ENCODE results near the gene ADGRF4.
"Not testable (repeated sequence)": the region's sequence is repeated elsewhere in the genome, so short reads cannot be mapped to it uniquely, and the experiment has no call there.

ADGRF4 gene

DNA sequence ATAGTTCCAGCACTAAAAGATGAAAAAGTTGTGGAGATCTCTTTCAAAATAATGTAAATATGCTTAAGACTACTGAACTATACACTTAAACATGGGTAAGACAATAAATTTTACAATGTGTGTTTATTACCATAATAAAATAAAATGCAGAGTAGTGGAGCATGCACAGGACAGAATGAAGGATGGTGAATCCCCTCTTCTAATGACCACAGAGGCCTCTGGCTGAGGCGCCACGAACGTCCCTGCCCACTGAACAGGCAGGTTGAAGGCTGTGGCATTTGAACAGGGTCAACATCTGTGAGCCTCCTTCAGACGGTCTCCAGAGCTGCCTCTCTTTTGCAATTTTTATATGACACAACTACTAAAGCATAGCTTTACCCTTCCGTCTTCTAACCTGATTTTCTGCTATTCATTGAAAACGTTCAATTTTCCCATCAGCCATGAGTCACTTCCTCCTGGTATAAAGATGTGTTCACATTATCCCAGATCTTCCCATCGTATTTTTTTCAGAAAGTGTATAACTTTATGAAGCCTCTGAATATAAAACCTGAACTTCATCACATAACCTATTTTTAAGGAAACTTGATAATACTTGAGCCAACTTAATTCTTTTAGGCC, 37.8 kb downstream of the ADGRF4 start:
- no peak for DNase-seq (ENCODE audit: low spot score)

DNA sequence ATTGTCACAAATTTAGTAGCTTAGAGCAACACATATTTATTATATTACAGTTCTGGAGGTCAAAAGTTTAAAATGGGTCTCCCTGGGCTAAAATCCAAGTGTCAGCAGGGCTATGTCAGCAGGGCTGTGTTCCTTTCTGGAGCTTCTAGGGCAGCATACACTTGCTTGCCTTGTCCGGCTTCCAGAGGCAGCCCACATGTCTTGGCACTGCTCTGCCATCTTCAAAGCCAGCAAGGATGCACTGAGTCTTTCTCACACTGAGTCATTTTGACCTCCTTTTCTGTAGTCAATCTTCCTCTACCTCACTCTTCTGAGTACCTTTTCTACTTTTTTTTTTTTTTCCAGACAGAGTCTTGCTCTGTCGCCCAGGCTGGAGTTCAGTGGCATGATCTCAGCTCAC, 39.0 kb downstream of the ADGRF4 start:
- no peak for DNase-seq (ENCODE audit: low spot score)

DNA sequence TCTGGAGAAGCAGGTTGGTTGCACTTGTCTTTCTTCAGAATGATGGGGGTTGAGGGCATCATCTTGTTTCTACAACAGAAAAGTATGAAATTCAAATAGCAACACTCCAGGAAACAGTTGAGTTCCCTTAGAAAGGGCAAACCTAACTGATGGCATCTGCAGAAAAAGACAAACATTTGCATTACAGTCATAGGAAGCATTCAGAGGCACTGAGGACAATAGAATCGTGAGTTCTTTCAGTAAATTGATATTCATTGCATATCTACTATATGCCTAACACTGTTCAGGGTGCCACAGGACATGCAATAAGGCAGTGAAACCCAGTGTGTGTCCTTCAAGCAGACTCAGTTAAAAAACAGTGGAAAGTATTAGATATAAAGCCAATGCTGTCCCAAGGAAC, 42.3 kb downstream of the ADGRF4 start:
- DNase-seq (ENCODE audit: low spot score), result no peak

DNA sequence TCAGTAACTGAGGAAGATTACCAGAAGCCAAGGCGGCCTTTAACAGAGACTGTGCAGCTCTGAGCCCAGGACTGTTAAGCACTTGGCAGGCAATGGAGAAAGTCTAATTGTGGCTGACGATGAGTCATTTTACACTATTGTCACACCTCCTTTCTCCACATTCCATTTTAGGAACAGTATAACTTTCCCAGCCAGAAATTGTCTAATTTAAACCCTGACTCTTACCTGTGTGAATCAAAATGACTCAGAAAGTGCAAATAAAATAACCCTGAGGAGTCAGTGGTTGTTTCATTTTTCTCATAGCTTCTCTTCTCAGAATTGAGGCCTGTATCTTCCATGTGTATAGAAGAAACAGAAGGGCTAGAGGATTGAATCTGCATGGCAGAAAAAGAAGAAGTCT, 43.4 kb downstream of the ADGRF4 start:
- no peak for DNase-seq (ENCODE audit: low spot score)

DNA sequence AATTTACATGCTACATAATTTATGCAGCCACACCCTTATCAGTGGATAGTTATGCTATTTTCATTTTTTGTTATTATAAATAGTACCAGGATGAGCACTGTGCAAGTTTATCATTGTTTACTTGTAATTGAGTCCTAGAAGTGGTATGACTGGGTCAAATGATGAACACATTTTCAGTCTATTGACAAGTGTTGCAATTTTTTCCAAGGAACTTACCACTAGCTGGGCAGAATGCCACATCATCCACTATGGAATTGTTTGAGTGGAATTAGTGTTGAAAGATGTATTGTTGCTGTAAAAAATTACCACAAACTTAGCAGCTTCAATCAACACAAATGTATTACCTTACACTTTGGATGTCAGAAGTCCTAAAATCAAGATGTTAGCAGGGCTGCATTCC, 45.4 kb downstream of the ADGRF4 start:
- DNase-seq (ENCODE audit: low spot score), result no peak

DNA sequence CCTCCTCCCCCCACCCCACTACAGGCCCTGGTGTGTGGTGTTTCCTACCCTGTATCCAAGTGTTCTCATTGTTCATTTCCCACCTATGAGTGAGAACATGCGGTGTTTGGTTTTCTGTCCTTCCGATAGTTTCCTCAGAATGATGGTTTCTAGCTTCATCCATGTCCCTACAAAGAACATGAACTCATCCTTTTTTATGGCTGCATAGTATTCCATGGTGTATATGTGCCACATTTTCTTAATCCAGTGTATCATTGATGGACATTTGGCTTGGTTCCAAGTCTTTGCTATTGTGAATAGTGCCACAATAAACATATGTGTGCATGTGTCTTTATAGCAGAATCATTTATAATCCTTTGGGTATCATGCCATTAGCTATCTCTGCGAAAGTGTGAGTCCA, 46.9 kb downstream of the ADGRF4 start:
- DNase-seq (ENCODE audit: low spot score), result not testable (repeated sequence)

DNA sequence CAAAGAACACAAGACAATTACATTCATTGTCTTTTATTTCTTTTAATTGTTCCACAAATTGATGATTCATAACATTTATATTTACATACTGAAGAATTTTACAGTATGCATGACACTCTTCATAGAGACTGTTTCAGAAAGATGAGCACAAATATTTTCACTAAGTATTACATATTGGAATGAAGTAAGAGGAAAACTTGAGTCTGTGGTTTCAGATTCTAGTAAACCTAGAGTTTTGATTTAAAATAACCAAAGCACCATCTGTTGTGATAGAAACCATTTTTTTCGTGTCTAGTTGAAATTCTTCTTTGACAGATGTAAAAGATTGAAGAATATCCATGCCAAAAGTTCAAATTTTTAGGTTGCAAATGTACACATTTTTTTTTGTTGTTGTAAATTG, 51.4 kb downstream of the ADGRF4 start:
- no peak for DNase-seq (ENCODE audit: low spot score)

DNA sequence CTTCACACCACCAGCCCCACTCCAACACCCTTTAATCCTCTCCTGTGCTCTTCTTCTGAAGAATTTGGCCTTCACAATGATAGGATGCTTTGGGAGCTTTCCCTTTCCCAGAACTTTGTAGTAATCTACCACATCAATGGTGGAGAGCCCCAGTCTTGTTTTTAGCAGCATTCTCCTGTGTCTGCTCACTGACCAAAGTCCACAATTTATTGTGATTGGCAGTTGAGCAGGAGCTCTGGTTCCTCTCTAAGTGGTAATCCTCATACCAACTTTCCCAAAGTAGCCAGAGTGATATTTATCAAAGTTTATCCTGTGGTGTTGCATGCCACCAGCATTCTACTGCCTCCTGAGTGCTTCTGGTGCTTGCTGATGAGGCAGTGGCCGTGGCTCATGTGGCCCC, 54.4 kb downstream of the ADGRF4 start:
- no peak for DNase-seq (ENCODE audit: low spot score)

DNA sequence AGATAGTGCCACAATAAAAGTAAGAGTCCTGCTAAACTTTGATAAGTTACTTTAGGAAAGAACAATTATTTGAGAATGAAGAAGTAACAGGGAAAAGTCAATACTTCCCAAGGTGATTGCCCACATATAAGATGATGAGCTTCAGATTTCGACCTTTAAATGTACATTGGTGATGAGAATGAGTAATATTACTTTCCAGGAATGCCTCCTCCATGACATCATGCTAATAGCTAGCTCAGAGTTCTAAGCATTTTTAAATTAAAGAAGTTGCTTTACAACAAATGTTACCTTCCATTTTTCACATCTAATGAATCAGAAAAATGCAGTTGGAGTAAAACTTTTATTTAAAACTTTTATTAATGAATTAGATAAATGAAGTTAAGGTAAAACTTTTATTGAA, 61.0 kb downstream of the ADGRF4 start:
- no peak for DNase-seq (ENCODE audit: low spot score)

DNA sequence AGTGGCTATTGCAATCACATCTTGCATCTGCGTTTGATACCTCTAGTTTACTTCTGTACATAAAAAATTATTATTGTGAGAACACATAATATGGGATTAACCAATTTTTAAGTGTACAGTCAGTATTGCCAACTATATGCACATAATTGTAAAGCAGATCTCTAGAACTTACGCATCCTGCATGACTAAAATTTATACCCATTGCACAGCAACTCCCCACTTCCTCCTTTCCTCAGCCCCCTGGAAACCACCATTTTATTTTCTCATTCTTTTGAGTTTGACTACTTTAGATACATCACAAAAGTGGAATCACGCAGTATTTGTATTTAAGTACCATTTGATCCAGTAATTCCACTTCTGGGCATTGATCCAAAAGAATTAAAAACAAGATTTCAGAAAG, 64.1 kb downstream of the ADGRF4 start:
- DNase-seq (ENCODE audit: low spot score), result no peak

DNA sequence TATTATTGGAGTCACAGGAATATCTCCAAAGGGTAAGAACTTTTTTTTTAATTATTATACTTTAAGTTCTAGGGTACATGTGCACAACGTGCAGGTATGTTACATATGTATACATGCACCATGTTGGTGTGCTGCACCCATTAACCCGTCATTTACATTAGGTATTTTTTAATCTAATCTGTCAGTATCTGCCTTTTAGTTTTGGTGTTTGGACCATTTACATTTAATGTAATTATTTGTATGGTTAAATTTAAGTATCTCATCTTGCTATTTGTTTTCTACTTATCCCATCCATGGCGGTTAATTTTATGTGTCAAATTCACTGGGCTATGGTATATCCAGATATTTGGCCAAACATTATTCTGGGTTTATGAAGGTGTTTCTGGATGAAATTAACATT, 68.1 kb downstream of the ADGRF4 start:
- DNase-seq (ENCODE audit: low spot score), result no peak

DNA sequence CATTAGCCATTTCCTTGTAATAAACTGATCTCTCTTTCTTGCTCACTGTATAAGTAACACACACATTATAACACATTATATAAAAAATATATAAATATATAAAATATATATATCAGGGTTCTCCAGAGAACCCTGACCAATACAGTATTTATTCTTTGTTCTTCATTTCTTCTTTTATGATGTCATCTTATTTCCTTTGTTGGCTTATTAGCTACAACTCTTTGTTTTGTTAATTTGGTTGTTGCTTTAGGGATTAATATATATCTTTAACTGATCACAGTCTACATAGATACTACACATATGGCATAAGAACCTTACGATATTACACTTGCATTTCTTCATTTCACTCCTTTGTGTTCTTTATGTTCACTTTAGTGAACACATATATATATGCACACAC, 68.7 kb downstream of the ADGRF4 start:
- no peak for DNase-seq (ENCODE audit: low spot score)

DNA sequence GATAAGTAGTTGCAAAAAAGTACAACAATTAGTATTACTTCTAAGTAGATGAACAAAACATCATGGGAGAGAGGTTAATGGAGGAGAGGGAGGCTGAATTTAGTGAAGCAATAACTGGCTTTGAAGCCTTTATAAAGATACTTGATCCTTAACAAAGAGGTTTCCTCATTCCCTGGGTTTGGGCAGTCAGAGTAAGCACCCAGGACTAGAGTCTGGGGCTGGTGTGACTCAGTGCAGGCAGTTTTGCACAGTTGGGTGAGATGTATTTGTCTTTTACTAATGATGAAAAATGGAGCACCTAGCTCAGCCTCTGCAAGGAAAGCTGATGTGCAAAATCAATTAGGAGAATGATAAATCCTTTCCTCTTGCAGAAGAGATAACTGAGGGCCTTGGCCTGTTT, 71.6 kb downstream of the ADGRF4 start:
- DNase-seq (ENCODE audit: low spot score), result no peak

Measured in germinal center (tissue), 1 donor.